GM19035 (cell line): ENCODE results near the gene HNRNPD.
"Not testable (repeated sequence)": the region's sequence is repeated elsewhere in the genome, so short reads cannot be mapped to it uniquely, and the experiment has no call there.

ENCODE experiments used
- ATAC-seq: cut with Tn5 transposase; IDR thresholded peaks from one replicate; pipeline ENCODE4 v1.9.1; 2021; ENCODE audit not compliant: unreplicated experiment

HNRNPD gene

GRCh38 chr4:82373486-82373815 is 340 bp downstream of the HNRNPD start:
- ATAC-seq, result peak; percentile 29

- ATAC-seq, result peak; percentile 15
Observed at GRCh38 chr4:82372517-82373485, 990 bp downstream of the HNRNPD start.

DNA sequence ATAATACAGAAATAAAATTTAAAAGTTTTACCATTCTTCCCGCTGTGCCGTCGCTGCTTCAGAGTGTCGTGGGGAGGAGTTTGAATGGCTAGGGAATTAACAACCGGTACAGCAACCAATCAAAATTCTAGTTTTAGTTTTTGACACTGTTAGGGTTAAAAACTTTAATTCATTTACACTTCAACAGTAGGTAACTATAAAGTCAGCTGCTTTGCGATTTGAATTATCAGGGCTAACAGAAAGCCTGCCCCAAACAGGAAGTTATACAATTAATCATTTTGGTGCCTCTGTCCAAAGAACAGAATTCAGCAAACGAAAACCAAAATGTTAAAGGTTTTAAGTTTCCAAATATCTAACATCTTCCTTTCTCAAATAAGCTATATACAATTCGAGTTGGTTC is 2.3 kb downstream of the HNRNPD start:
- ATAC-seq, result no peak

- ATAC-seq, result no peak
Observed at GRCh38 chr4:82367438-82368097, 6.2 kb downstream of the HNRNPD start.

DNA sequence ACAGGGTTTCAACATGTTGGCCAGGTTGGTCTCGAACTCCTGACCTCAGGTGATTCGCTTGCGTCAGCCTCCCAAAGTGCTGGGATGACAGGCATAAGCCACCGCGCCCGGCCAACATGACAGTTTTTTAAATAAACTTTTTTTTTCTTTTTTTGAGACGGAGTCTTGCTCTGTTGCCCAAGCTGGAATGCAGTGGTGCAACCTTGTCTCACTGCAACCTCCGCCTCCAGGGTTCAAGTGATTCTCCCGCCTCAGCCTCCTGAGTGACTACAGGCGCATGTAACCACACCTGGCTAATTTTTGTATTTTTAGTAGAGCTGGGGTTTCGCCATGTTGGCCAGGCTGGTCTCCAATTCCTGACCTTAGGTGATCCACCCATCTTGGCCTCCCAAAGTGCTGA is 7.4 kb downstream of the HNRNPD start:
- ATAC-seq, result not testable (repeated sequence)

DNA sequence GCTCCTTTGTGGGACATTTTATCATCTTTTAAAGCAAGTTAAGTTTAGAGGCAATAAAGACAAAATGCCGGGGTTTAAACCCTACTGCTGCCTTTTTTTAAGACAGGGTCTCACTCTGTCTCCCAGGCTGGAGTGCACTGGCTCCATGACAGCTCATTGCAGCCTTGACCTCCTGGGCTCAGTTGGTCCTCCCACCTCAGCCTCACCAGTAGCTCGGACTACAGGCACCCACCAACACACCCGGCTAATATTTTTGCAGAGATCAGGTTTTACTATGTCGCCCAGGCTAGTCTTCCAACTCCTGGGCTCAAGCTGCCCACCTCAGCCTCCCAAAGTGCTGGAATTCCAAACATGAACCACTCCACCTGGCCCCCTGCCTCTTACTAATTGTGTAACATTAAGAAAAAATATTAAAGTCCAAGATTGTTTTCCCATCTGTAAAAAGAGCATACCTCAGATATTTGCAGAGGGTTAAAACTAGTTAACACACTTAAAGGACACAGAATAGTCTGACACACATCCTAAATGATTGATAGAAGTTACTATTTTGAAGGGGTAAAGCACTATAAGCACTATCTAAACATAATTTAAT is 9.8 kb downstream of the HNRNPD start:
- no peak for ATAC-seq

GRCh38 chr4:82362565-82362964 is 11.2 kb downstream of the HNRNPD start:
- no peak for ATAC-seq

DNA sequence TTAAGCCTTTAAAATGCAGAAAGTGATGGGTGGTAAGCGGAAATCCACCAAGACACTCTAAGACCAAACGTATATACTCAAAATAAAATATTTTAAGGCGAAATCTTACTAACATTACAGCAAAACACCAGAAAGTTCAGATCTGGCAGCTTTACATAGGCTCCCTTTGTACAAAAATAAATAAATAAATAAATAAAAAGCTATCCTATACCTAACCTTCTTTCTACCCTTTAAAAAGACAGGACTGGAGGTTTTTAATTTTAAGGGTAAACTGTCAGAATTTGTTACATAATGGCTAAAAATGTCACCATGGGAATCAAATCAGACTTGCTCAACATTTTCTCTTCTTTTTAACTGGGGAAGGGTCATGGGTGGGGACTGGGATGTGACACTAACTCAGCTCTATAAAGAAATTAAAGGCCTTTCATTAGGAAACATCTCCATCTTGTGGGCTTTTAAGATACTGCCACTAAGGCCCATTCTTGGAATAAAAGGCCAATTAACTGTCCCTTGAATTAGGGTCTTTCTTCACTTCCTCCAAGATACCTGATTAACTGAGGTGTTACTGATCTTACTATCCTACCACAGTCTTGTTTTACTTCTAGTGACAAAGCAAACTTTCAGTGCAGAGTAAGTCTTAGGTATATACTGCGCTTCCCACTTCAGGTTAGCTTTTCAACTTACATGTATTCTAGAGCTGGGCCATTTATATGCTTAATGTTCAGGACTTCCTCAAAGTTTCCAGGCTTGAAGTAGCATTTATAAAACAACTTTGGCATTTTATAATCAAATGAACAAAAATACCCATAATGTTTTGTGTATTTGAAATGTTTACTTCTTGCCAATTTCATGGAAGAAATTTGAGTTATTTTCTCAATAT is 13.3 kb downstream of the HNRNPD start:
- ATAC-seq, result no peak

GRCh38 chr4:82358847-82359246 is 14.9 kb downstream of the HNRNPD start:
- no peak for ATAC-seq

DNA sequence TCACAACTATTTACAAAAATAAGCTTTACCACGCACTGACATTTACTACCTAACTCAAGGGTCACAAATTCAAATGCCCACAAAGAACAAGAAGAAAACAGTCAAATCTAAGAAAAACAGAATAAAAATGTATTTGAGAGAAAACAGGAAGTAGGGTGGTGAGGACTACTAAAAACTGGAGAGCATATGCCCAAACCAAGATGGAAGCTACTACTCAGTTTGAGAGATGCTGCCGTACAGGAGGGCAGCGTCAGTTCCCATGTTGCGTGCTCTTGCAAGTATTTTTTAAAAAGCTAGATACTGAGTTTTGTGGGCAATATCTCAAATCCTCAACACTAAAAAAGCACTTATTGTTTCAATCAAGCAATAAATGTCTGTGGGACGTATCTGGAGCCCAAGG is 16.2 kb downstream of the HNRNPD start:
- ATAC-seq, result no peak

DNA sequence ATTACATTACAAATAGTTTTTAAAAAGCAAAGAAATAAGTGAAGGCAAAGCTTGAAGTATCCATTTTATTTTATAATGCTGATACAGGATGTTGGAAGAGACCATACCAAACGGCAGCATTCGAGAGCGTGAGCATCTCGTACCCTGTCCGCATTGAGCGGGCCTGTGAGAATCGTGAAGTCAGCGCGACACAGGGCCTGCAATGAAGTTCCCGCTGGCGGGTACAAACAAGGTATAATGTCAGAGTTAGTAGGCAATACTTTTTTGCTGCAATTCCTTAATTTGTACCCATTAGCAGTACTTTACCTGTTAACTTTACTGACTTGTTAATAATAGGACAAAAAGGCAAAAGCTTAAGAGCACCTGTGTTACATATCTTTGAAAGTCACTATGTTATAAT is 19.0 kb downstream of the HNRNPD start:
- no peak for ATAC-seq

DNA sequence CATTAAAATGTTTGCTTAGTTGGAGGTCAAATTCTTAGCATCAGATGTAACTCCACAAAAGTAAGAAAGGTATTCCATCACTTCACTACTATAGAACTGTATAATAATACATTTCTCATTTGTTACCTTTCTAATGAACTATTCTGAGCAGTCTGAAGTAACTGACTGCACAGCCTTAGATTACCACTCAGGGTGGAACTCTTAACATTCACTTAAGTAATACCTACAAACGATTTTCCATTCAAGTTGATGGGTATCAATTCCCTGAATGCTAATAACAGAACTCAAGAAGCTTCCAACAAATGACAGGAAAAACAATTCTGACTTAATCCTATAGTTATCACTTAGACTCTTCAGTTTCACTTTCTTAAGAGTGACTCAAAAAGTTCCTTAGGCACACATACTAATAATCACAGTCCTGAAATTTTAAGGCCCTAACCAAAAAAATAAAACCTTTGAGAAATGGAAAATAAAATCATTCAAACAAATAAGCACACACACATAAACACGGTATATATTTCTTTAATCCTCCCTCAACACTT is 20.9 kb downstream of the HNRNPD start:
- ATAC-seq, result no peak

DNA sequence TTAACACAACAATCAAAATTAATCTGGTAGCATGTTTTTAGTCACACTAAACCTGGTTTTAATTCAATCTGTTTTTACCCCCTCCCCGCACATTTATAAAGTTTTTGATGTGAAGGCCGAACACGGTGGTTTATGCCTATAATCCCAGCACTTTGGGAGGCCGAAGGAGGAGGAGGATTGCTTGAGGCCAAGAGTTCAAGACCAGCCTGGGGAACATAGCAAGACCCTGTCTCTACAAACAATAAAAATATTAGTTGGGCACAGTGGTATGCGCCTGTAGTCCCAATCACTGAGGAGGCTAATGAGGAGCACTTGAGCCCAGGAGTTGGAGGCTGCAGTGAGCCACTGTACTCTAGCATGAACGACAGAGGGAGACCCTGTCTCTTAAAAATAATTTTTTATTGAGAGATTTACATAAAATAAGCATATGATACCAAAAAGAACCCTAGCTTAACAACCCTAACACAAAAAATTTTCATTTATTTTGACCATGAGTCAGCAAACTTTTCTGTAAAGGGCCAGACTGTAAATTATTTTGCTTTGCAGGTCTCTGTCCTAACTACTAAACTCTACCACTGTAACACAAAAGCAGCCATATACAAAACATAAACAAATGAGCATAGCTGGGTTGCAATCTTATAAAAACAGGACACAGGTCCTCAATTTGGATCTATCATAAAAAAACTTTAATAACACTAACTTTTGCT is 21.5 kb downstream of the HNRNPD start:
- ATAC-seq, result no peak

DNA sequence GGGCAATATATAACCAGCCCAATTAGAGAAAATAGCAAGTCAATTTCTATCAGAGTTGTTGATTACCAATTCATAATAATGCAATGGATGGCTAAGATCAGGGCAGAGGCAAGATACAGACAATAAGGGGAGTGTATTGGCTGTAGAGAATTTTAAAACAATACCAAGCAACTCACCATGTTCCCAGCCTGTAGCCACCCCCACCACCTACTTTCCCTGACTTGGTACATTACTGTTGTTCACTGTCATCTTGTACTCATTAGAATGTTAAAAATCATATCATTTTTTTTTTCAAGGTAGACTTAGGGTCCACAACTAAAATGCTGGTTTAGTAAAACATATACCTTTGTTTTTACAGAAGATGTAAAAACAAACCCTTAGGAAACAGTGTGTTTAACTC is 27.7 kb downstream of the HNRNPD start:
- ATAC-seq, result no peak

- no peak for ATAC-seq
Observed at GRCh38 chr4:82335043-82335442, 38.7 kb downstream of the HNRNPD start.

GRCh38 chr4:82333641-82334040 is 40.1 kb downstream of the HNRNPD start:
- not testable (repeated sequence) for ATAC-seq

- no peak for ATAC-seq
Observed at GRCh38 chr4:82331814-82332213, 42.0 kb downstream of the HNRNPD start.

DNA sequence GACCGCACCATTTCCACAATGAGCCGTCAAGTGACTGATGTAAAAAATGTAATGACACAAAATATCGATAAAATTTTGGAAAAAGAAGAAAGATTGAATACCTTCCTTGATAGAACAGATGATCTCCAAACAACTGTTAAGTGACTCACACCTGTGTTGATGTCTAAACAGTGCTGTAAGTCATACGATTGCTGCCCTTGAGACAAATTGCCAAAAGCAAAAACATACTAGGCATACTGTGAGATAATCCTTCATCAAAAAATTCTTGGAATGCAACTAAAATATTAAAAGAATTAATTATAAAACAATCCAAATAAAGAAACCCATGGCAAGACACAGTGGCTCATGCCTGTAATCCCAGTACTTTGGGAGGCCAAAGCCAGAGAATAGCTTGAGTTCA is 53.4 kb downstream of the HNRNPD start:
- ATAC-seq, result no peak

DNA sequence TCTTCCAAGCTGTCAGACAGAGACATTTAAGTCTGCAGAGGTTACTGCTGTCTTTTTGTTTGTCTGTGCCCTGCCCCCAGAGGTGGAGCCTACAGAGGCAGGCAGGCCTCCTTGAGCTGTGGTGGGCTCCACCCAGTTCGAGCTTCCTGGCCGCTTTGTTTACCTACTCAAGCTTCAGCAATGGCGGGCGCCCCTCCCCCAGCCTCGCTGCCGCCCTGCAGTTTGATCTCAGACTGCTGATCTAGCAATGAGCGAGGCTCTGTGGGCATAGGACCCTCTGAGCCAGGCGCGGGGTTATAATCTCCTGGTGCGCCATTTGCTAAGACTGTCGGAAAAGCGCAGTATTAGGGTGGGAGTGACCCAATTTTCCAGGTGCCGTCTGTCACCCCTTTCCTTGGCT is 70.7 kb downstream of the HNRNPD start:
- ATAC-seq, result not testable (repeated sequence)
